ENCODE data around the gene DEFB125. TPM values are rescaled to one million over a fixed set of nuclear protein-coding genes. Genes with fewer than 3 reads are reported as not detected.
"Not testable (repeated sequence)": the region's sequence is repeated elsewhere in the genome, so short reads cannot be mapped to it uniquely, and the experiment has no call there.

The DEFB125 gene
- total RNA-seq, 4 donors from 2014 or later, result not detected

DNA sequence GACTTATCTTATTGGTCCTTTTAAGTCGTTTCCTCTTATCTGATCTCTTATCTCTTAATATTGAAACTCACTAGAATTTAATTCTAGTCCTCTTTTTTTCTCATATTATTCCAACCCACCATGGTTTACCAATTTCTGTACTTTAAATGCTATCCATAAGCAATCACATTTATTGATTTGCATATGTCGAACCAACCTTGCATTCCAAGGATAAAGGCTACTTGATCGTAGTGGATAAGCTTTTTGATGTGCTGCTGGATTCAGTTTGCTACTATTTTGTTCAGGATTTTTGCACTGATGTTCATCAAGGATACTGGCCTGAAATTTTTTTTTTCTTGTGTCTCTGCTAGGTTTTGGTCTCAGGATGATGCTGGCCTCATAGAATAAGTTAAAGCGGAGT is 7.7 kb downstream of the DEFB125 start:
- in situ Hi-C loops (cut with MboI; ENCODE audit: low pct_ligation_motif_present in 1 of 4, low pct_unique_long_range_greater_than_20kb in 1 of 4, low sequenced_read_pairs in 3 of 4), result no loop called here
- DNase-seq, result no peak
- no peak for TF ChIP-seq POLR2A (IDR thresholded peaks at IDR 0.05)
- no peak for TF ChIP-seq POLR2AphosphoS5 (IDR thresholded peaks at IDR 0.05)
- TF ChIP-seq CTCF (IDR thresholded peaks at IDR 0.05), result no peak
- no peak for TF ChIP-seq EP300 (IDR thresholded peaks at IDR 0.05; ENCODE audit: low read depth)
- Histone ChIP-seq H3K36me3 (no peaks in the 10 kb centered on the region), H3K4me3 (no peak overlapping the region), H3K27me3 (peaks cover 12% of the 10 kb centered on the region), H3K4me1 (no peaks in the 10 kb centered on the region), H3K9me3 (peaks cover 2 to 3% of the 10 kb centered on the region in 2 donors), H3K27ac (no peak overlapping the region)
- intact Hi-C loops (cut with DNase I; ENCODE audit: low total_unique reads), result no loop called here
- WGBS, 2 donors (ENCODE audit: low coverage in 1 of 2), result 63 to 83% methylated on average over 2 to 4 of the region's 4 CpGs

DNA sequence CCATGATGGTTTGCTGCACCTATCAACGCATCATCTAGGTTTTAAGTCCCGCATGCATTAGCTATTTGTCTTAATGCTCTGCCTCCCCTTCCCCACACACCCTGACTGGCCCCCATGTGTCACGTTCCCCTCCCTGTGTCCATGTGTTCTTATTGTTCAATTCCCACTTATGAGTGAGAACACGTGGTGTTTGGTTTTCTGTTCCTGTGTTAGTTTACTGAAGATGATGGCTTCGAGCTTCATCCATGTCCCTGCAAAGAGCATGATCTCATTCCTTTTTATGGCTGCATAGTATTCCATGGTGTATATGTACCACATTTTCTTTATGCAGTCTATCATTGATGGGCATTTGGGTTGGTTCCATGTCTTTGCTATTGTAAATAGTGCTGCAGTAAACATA is 10.2 kb downstream of the DEFB125 start:
- H3K4me3 ChIP-seq; in situ Hi-C loops (cut with MboI; ENCODE audit: low pct_ligation_motif_present in 1 of 4, low pct_unique_long_range_greater_than_20kb in 1 of 4, low sequenced_read_pairs in 3 of 4); H3K9me3 ChIP-seq; DNase-seq; H3K27ac ChIP-seq; H3K36me3 ChIP-seq; H3K27me3 ChIP-seq; intact Hi-C loops (cut with DNase I; ENCODE audit: low total_unique reads); H3K4me1 ChIP-seq: not testable (repeated sequence)
- WGBS, 2 donors (ENCODE audit: low coverage in 1 of 2), result 76 to 81% methylated on average over 5 of the region's 5 CpGs

- H3K4me3 ChIP-seq, result no peak overlapping the region
- in situ Hi-C loops (cut with MboI; ENCODE audit: low pct_ligation_motif_present in 1 of 4, low pct_unique_long_range_greater_than_20kb in 1 of 4, low sequenced_read_pairs in 3 of 4) (no loop called here), intact Hi-C loops (cut with DNase I; ENCODE audit: low total_unique reads) (no loop called here)
- no peaks in the 10 kb centered on the region for H3K4me1 ChIP-seq
- no peaks in the 10 kb centered on the region for H3K36me3 ChIP-seq
- TF ChIP-seq CTCF (IDR thresholded peaks at IDR 0.05) (no peak), POLR2A (IDR thresholded peaks at IDR 0.05) (no peak), POLR2AphosphoS5 (IDR thresholded peaks at IDR 0.05) (no peak), EP300 (IDR thresholded peaks at IDR 0.05; ENCODE audit: low read depth) (no peak)
- H3K9me3 ChIP-seq, result no peaks in the 10 kb centered on the region
- no peak for DNase-seq
- peaks cover 39% of the 10 kb centered on the region for H3K27me3 ChIP-seq
- H3K27ac ChIP-seq, result no peak overlapping the region
Measured at GRCh38 chr20:101975-102374, 14.5 kb downstream of the DEFB125 start.

DNA sequence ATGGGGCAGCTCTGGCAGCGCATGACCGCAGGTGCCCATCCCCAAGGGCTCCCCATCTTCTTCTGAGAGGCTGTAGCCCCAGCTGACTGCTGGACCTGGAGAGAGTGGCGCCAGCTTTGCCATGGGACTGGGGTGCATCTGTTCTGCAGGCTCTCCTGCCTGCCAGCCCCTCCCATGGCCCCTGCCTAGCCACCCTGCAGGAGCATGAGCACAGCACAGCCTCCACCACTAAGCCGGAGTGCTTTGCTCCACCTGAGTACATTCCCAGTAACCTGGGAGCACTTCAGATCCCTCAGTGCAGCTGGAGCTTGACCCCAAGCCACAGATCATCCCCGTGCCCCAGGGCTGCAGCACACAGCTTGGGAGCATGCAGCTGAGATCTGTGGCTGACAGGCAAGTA is 16.0 kb downstream of the DEFB125 start:
- no peaks in the 10 kb centered on the region for H3K36me3 ChIP-seq
- no peak for DNase-seq
- H3K9me3 ChIP-seq, result no peaks in the 10 kb centered on the region
- 77% methylated on average over 5 of the region's 5 CpGs; no CpG with 5 or more reads in 1 of the 2 donors for WGBS, 2 donors (ENCODE audit: low coverage in 1 of 2)
- no peaks in the 10 kb centered on the region for H3K4me1 ChIP-seq
- peaks cover 39% of the 10 kb centered on the region for H3K27me3 ChIP-seq
- intact Hi-C loops (cut with DNase I; ENCODE audit: low total_unique reads), result no loop called here
- no peak overlapping the region for H3K27ac ChIP-seq
- no peak overlapping the region for H3K4me3 ChIP-seq
- TF ChIP-seq EP300 (IDR thresholded peaks at IDR 0.05; ENCODE audit: low read depth) (no peak), POLR2AphosphoS5 (IDR thresholded peaks at IDR 0.05) (no peak), POLR2A (IDR thresholded peaks at IDR 0.05) (no peak), CTCF (IDR thresholded peaks at IDR 0.05) (no peak)
- in situ Hi-C loops (cut with MboI; ENCODE audit: low pct_ligation_motif_present in 1 of 4, low pct_unique_long_range_greater_than_20kb in 1 of 4, low sequenced_read_pairs in 3 of 4), result no loop called here

DNA sequence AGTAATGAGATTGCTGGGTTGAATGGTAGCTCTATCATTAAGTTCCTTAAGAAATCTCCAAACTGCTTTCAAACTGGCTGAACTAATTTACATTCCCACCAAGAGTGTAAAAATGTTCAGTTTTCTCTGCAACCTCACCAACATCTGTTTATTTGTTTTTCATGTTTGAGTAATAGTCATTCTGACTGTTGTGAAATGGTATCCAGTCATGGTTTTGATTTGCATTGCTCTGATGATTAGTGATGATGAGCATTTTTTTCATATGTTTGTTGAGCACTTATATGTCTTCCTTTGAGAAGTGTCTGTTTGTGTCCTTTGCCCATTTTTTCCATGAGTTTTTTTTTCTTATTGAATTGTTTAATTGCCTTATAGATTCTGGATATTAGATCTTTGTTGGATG is 24.9 kb downstream of the DEFB125 start:
- TF ChIP-seq POLR2AphosphoS5 (IDR thresholded peaks at IDR 0.05) (no peak), CTCF (IDR thresholded peaks at IDR 0.05) (no peak), EP300 (IDR thresholded peaks at IDR 0.05; ENCODE audit: low read depth) (no peak), POLR2A (IDR thresholded peaks at IDR 0.05) (no peak)
- H3K36me3 ChIP-seq, result no peaks in the 10 kb centered on the region
- in situ Hi-C loops (cut with MboI; ENCODE audit: low pct_ligation_motif_present in 1 of 4, low pct_unique_long_range_greater_than_20kb in 1 of 4, low sequenced_read_pairs in 3 of 4) (no loop called here), intact Hi-C loops (cut with DNase I; ENCODE audit: low total_unique reads) (no loop called here)
- no peaks in the 10 kb centered on the region for H3K9me3 ChIP-seq
- no peak for DNase-seq
- H3K4me3 ChIP-seq, result no peak overlapping the region
- no peaks in the 10 kb centered on the region for H3K27me3 ChIP-seq
- no peak overlapping the region for H3K27ac ChIP-seq
- no peaks in the 10 kb centered on the region for H3K4me1 ChIP-seq

All from transverse colon (tissue), 4 donors.